Stimulated activated CD4-positive, alpha-beta T cell treated with anti-CD3 and anti-CD28 coated beads, Interleukin-1b, Interleukin-23, amount 100 ng/mL, for 48 hours (primary cell): ENCODE measurements around the gene PKIB.
"Not testable (repeated sequence)": the region's sequence is repeated elsewhere in the genome, so short reads cannot be mapped to it uniquely, and the experiment has no call there.

Experiments used
- DNase-seq: peaks from one replicate; pipeline ENCODE4 v3.0.0-alpha.2; 2020

The PKIB gene

GRCh38 chr6:122713138-122713537 lies 102.9 kb downstream of the PKIB start:
- DNase-seq = no peak

GRCh38 chr6:122714059-122714458 lies 103.9 kb downstream of the PKIB start:
- no peak for DNase-seq

GRCh38 chr6:122715725-122716124 lies 105.5 kb downstream of the PKIB start:
- no peak for DNase-seq

DNA sequence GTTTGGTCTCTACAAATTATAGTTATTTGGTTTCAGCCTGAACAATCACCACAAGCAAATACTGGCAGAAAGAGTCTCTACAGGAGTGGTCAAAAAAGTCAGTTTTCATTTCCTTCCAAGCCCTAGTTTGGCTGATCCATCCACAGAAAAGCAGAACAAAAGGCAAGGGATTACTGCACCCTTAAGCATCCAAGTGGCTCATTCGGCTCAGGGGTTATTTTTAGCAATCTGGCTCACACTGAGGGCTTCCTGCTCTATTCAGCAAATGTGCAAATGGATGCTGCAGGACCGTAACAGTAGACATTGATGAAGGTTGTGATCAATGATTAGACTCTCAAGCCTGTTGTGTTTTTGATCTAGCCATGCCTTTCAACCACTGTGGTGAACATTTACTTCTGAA lies 107.1 kb downstream of the PKIB start:
- DNase-seq = no peak

DNA sequence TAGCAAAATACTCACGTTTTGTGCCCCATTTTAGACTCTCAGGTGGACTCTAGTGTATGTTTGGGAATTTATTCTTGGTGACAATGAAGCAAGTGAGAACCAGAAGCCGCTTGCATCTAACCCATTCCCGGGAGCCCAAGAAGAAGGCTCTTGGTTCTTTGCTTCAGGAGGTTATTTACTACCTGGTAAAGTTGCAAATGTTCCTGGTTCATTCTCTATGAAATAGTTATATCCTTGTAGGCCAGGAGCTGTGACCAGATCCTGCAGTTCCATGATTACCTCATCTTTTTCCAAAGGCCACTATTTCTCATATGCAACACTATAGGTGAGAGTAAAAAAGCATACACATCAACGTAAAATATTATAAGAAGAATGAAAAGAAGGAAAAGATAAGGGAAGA lies 108.4 kb downstream of the PKIB start:
- DNase-seq = no peak

GRCh38 chr6:122719176-122719575 lies 109.0 kb downstream of the PKIB start:
- DNase-seq = no peak

- no peak for DNase-seq
Measured at GRCh38 chr6:122722746-122723145, 112.5 kb downstream of the PKIB start.

GRCh38 chr6:122726649-122727048 lies 116.4 kb downstream of the PKIB start:
- no peak for DNase-seq

- DNase-seq = no peak
Measured at GRCh38 chr6:122727244-122727643, 117.0 kb downstream of the PKIB start.

DNA sequence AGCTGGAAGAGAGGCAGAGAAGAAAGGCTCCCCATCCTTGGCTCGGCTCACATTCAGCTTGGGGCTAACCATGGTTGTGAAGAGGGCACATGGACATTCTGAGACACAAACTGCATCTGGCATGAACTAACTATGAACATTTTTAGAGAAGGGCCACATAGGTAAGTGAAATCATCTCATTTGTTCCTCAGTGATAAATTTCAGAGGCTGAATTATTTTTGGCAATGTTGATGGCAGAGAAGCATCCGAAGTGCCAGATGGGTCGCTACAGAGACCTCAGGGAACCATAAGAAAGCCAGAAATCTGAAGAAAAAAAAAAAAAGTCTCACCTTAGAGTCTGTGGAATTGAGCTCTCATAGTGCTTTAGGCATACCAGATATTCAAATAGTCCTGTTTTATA lies 120.1 kb downstream of the PKIB start:
- no peak for DNase-seq

- DNase-seq = no peak
Measured at GRCh38 chr6:122730775-122731386, 120.7 kb downstream of the PKIB start.

DNA sequence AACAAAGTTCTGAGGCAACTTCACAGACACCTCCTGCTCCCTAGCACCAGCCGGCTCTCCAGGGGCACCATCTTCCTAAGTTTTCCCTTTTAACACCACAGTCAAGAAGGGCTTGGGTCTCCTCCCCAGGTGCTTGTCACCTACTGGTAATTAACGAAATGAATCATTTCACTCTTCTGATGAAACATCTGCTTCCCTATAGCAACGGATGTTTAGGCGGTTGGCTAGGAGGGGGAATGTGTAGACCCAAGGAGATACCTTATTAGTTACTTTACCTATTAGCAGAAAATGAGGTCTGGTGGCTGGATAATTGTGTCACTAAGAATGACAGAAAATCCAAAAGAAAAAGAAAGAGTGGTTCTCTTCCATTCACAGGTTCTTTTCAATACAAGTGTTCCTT lies 123.1 kb downstream of the PKIB start:
- DNase-seq = no peak

DNA sequence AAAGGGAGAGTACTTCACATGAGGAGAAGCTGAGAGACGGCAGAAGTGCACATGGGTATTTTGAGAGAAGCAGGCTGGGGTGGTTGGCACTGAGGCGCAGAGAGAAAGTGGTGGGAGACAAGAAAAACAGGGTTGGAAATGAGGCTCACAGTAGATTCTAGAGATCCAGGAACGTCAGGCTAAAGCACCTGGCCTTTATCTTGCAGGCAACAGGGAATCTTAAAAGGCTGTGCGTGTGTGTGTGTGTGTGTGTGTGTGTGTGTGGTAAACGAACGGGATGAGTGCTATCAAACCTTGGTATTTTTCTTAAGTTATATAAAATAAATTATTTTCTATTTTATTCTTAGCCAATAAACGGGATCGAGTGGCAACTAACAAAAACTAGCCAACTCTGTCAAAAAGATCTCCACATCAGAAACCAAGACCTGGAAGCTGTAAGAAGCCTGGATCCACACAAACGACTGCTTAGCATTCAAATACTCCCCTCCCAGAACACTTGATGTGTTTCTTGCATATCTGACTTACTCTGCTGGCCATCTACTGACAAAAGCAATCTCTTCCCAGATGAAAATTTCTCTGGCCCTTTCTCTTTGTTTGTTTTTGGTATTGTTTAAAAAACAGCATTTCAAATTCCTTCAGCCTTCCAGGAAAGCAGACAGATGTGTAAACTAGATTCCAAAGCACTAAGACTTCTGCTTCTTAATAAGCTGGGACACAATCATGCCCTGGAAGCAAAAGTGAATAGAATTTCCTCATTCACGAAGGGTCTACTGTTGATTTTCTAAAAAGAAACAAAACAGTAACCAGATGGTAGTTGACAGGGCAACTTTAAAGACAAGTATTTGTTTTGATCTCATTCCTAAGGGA lies 124.6 kb downstream of the PKIB start:
- DNase-seq = no peak

DNA sequence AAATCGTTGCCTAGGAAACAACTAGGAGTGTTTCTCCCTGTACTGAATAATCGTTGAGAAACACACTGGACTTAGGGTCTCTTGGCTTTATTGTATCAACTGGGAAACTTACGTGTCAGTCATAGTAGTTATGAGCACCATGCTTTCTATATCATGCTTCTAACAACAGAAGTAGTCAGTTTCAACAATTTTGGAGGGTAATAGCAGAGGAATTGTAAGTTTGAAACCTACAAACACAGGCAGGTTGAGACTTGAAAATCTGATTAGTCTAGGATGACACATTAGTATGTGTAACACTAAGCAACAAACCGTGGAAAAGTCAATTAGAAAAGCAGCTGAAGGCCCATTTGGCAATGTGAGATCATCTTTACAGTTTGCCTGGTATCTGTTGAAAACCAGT lies 125.4 kb downstream of the PKIB start:
- DNase-seq = no peak

DNA sequence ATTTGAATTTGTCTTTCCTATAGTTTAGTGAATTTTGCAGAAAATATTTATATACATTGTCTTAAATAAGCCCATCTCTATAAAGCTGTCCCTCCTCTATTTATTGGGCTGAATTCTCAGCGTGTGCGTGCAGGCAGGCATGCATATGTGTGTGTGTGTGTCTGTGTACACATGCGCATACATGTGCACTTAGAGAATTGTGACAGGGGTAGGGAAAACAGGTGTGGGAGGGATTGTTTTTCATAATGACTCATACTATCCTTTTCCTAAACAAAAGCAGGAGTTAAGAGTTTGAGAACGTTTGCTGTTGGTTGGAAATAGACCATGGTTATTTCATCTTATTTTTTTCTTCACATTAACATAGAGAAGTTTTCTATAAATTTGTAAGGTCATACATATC lies 126.0 kb downstream of the PKIB start:
- no peak for DNase-seq

GRCh38 chr6:122736616-122737015 lies 126.4 kb downstream of the PKIB start:
- DNase-seq = no peak

DNA sequence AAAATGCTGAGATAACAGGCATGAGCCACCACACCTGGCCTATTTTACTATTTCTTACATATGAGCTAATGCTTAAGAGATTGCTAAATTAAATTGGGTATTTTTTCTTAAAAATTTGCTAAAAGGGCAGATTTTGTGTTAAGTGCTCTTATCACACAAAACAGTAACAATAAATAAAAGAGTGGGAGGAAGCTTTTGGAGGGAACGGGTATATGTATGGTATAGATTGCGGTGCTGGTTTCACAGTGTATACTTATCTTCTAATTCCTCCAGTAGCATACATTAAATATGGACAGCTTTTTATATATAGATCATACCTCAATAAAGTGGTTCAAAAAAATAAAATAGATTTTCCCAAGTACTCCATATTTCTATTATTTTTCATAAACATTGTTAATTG lies 129.9 kb downstream of the PKIB start:
- no peak for DNase-seq

- DNase-seq = no peak
Measured at GRCh38 chr6:122740936-122741335, 130.7 kb downstream of the PKIB start.

DNA sequence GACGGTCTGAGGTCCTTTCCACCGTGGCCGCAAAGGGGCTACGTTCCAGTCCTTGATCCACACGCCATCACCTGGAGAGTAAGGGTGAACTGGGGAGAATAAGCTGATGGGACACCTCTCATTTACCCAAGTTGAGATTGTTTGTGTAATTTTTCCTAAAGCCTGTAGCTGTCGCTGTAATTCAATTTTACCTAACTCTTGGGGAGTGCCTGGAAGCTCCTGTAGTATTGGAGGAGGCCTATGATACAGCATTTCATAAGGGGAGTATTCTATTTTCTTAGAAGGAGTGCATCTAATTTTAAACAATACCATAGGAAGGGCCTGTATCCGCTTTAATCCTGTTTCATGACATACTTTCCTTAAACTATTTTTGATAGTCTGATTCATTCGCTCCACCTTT lies 134.0 kb downstream of the PKIB start:
- DNase-seq = not testable (repeated sequence)

GRCh38 chr6:122744856-122745255 lies 134.7 kb downstream of the PKIB start:
- not testable (repeated sequence) for DNase-seq

GRCh38 chr6:122746688-122747087 lies 136.5 kb downstream of the PKIB start:
- DNase-seq = no peak

- DNase-seq = no peak
Measured at GRCh38 chr6:122747573-122747972, 137.4 kb downstream of the PKIB start.

DNA sequence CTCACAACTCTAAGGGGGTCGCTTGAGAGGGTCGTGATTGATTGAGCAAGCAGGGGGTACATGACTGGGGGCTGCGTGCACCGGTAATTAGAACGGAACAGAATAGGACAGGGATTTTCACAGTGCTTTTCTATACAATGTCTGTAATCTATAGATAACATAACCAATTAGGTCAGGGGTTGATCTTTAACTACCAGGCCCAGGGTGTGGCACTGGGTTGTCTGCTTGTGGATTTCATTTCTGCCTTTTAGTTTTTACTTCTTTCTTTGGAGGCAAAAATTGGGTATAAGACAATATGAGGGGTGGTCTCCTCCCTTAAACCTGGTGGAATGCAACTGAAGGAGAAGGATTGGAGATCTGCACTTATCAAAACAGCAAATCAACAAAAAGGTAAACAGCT lies 138.7 kb downstream of the PKIB start:
- DNase-seq = not testable (repeated sequence)

GRCh38 chr6:122749451-122750050 lies 139.3 kb downstream of the PKIB start:
- DNase-seq = no peak
